ENCODE measurements around the gene SIPA1L3. TPM values are rescaled to one million over a fixed set of nuclear protein-coding genes. Genes with fewer than 3 reads are reported as not detected.

The SIPA1L3 gene
- total and polyA plus RNA-seq, 10 of the 15 experiments (the other 5 are each of a cell fraction or from before 2014, with no cell fraction given), result 0.24 to 66.2 (median 19.1) TPM

DNA sequence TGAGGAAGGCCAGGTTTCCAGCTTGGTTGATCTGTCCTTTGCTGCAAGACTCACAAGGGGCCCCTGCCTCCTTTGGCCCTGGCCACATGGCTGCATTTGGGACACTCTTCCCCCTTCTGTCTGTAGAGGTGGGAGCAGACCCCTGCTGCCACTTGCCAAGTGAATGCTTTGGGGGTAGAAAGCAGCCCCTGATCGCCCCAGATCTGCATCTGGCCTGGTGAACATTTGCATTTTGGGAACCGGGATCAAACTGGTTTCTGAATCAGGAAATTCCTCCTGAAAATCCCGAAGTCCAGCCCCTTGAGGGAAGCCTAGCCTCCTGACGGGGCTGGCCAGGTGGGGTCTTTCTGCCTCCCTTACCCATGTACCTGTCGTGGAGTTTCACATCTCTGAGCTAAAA lies 302.1 kb downstream of the SIPA1L3 start:
- no peak overlapping the region for H2AFZ ChIP-seq (ENCODE audit: control insufficient read depth, low read depth, low read length)
- no TSS peak for BruUV-seq (replicated peaks)
- in situ Hi-C loops (cut with MboI) (no loop called here), intact Hi-C loops (cut with micrococcal nuclease; ENCODE audit: unreplicated experiment) (no loop called here)
- SMC1A ChIA-PET (ENCODE audit: uncharacterized antibody, unreplicated experiment), result no interaction called here
- CTCF ChIA-PET, result interaction anchor here (1.0 kb wide), 1 partner anchor 127 kb away, joined by 3 read pairs; the partner anchor contains the start of gene CATSPERG
- ATAC-seq (no peak), DNase-seq (ENCODE audit: low read depth, low spot score) (no peak), FAIRE-seq (no peak)
- H3K9ac ChIP-seq (ENCODE audit: control insufficient read depth, insufficient read depth, low read length), result no peak overlapping the region
- TF ChIP-seq MEF2A (IDR thresholded peaks at IDR 0.05; ENCODE audit: insufficient read depth, low read depth, low read length), result no peak
- TF ChIP-seq, protein P1, sequence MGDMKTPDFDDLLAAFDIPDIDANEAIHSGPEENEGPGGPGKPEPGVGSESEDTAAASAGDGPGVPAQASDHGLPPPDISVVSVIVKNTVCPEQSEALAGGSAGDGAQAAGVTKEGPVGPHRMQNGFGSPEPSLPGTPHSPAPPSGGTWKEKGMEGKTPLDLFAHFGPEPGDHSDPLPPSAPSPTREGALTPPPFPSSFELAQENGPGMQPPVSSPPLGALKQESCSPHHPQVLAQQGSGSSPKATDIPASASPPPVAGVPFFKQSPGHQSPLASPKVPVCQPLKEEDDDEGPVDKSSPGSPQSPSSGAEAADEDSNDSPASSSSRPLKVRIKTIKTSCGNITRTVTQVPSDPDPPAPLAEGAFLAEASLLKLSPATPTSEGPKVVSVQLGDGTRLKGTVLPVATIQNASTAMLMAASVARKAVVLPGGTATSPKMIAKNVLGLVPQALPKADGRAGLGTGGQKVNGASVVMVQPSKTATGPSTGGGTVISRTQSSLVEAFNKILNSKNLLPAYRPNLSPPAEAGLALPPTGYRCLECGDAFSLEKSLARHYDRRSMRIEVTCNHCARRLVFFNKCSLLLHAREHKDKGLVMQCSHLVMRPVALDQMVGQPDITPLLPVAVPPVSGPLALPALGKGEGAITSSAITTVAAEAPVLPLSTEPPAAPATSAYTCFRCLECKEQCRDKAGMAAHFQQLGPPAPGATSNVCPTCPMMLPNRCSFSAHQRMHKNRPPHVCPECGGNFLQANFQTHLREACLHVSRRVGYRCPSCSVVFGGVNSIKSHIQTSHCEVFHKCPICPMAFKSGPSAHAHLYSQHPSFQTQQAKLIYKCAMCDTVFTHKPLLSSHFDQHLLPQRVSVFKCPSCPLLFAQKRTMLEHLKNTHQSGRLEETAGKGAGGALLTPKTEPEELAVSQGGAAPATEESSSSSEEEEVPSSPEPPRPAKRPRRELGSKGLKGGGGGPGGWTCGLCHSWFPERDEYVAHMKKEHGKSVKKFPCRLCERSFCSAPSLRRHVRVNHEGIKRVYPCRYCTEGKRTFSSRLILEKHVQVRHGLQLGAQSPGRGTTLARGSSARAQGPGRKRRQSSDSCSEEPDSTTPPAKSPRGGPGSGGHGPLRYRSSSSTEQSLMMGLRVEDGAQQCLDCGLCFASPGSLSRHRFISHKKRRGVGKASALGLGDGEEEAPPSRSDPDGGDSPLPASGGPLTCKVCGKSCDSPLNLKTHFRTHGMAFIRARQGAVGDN (IDR thresholded peaks at IDR 0.05), result no peak
- TF ChIP-seq KDM1A (IDR thresholded peaks at IDR 0.05; ENCODE audit: borderline replicate concordance), result no peak
- TF ChIP-seq RAD21 (IDR thresholded peaks at IDR 0.05; ENCODE audit: insufficient read depth, low read depth, low read length), result no peak
- no peak for TF ChIP-seq ZNF217 (IDR thresholded peaks at IDR 0.05)
- TF ChIP-seq TARDBP (IDR thresholded peaks at IDR 0.05; ENCODE audit: borderline replicate concordance), result no peak
- no peak for TF ChIP-seq CREB1 (IDR thresholded peaks at IDR 0.05; ENCODE audit: low read depth)
- TF ChIP-seq, protein P2, sequence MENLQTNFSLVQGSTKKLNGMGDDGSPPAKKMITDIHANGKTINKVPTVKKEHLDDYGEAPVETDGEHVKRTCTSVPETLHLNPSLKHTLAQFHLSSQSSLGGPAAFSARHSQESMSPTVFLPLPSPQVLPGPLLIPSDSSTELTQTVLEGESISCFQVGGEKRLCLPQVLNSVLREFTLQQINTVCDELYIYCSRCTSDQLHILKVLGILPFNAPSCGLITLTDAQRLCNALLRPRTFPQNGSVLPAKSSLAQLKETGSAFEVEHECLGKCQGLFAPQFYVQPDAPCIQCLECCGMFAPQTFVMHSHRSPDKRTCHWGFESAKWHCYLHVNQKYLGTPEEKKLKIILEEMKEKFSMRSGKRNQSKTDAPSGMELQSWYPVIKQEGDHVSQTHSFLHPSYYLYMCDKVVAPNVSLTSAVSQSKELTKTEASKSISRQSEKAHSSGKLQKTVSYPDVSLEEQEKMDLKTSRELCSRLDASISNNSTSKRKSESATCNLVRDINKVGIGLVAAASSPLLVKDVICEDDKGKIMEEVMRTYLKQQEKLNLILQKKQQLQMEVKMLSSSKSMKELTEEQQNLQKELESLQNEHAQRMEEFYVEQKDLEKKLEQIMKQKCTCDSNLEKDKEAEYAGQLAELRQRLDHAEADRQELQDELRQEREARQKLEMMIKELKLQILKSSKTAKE (IDR thresholded peaks at IDR 0.05; ENCODE audit: low read depth, poor library complexity, severe bottlenecking), result no peak
- TF ChIP-seq RB1 (IDR thresholded peaks at IDR 0.05; ENCODE audit: borderline replicate concordance), result no peak
- TF ChIP-seq ZNF274 (IDR thresholded peaks at IDR 0.05; ENCODE audit: insufficient read depth, insufficient read length), result no peak
- TF ChIP-seq ZZZ3 (IDR thresholded peaks at IDR 0.05; ENCODE audit: control insufficient read depth, insufficient read length, low read depth), result no peak
- TF ChIP-seq KAT2A (conservative IDR thresholded peaks at IDR 0.05; ENCODE audit: control insufficient read depth, low read depth, low read length), result no peak
- TF ChIP-seq PAX8 (IDR thresholded peaks at IDR 0.05), result no peak
- no peak for TF ChIP-seq MYB (IDR thresholded peaks at IDR 0.05; ENCODE audit: borderline replicate concordance, low read depth, low read length)
- TF ChIP-seq MTA2 (IDR thresholded peaks at IDR 0.05; ENCODE audit: low read depth), result no peak
- no peak for TF ChIP-seq BCLAF1 (IDR thresholded peaks at IDR 0.05)
- H3K27ac ChIP-seq (ENCODE audit: control insufficient read depth, insufficient read depth), result no peak overlapping the region
- no peaks in the 10 kb centered on the region for H3K27me3 ChIP-seq (replicated peaks in 1 of 2; ENCODE audit: control insufficient read depth in 2 of 2, insufficient read depth in 2 of 2, low read length in 1 of 2)
- RAD21 ChIA-PET (ENCODE audit: unreplicated experiment), result no interaction called here
- WGBS (ENCODE audit: insufficient coverage, insufficient replicate concordance, low lambda C conversion rate, missing lambda C conversion rate), result 58% methylated on average over 5 of the region's 5 CpGs
- no peaks in the 10 kb centered on the region for H4K20me1 ChIP-seq (ENCODE audit: control insufficient read depth, insufficient read depth)
- peaks cover 21% of the 10 kb centered on the region for H3K4me1 ChIP-seq (ENCODE audit: control insufficient read depth, insufficient read depth, low read length)
- H3K4me2 ChIP-seq (ENCODE audit: control insufficient read depth, insufficient read depth), result no peak overlapping the region
- no peaks in the 10 kb centered on the region for H3K79me2 ChIP-seq (ENCODE audit: control insufficient read depth, insufficient read depth, low read length)
- H3K4me3 ChIP-seq, result no peak overlapping the region
- H3K36me3 ChIP-seq (ENCODE audit: control insufficient read depth in 2 of 2, insufficient read depth in 2 of 2, low read length in 1 of 2), result peaks cover 0 to 3% of the 10 kb centered on the region in 2 experiments; a peak in 3 of 4 replicates
- H3K9me3 ChIP-seq (replicated peaks; ENCODE audit: control insufficient read depth, insufficient read depth, low read length), result no peaks in the 10 kb centered on the region
- POLR2A ChIA-PET, result no interaction called here

Data from GM12878 (cell line).